ENCODE results near the gene NPBWR2.

Gene NPBWR2

GRCh38 chr20:64071341-64072332 is 35.7 kb downstream of the NPBWR2 start:
- no peak for FAIRE-seq

GRCh38 chr20:64070244-64070993 is 36.9 kb downstream of the NPBWR2 start:
- no peak for FAIRE-seq

GRCh38 chr20:64069614-64070243 is 37.6 kb downstream of the NPBWR2 start:
- FAIRE-seq: no peak

- no peak for FAIRE-seq
Measured at GRCh38 chr20:64069209-64069613, 38.2 kb downstream of the NPBWR2 start.

- FAIRE-seq: no peak
Measured at GRCh38 chr20:64068386-64069208, 38.8 kb downstream of the NPBWR2 start.

GRCh38 chr20:64067733-64068307 is 39.5 kb downstream of the NPBWR2 start:
- no peak for FAIRE-seq

GRCh38 chr20:64067005-64067632 is 40.2 kb downstream of the NPBWR2 start:
- no peak for FAIRE-seq

- no peak for FAIRE-seq
Measured at GRCh38 chr20:64065974-64066343, 41.4 kb downstream of the NPBWR2 start.

GRCh38 chr20:64065062-64065973 is 42.0 kb downstream of the NPBWR2 start:
- no peak for FAIRE-seq

- no peak for FAIRE-seq
Measured at GRCh38 chr20:64064145-64064698, 43.1 kb downstream of the NPBWR2 start.

GRCh38 chr20:64063389-64064144 is 43.8 kb downstream of the NPBWR2 start:
- no peak for FAIRE-seq

- no peak for FAIRE-seq
Measured at GRCh38 chr20:64062596-64063388, 44.6 kb downstream of the NPBWR2 start, which contains the start of gene TCEA2. TSS of gene TCEA2 (plus strand) at chr20:64063198. CDS start at chr20:64063313, 115 bp downstream.

- FAIRE-seq: no peak
Measured at GRCh38 chr20:64062276-64062595, 45.1 kb downstream of the NPBWR2 start.

- no peak for FAIRE-seq
Measured at GRCh38 chr20:64058536-64058935, 48.8 kb downstream of the NPBWR2 start.

- FAIRE-seq: no peak
Measured at GRCh38 chr20:64057628-64058498, 49.5 kb downstream of the NPBWR2 start.

GRCh38 chr20:64056889-64057627 is 50.3 kb downstream of the NPBWR2 start:
- no peak for FAIRE-seq

GRCh38 chr20:64056639-64056888 is 50.8 kb downstream of the NPBWR2 start:
- FAIRE-seq: no peak
